ENCODE data around the gene ASCL3.

DNA sequence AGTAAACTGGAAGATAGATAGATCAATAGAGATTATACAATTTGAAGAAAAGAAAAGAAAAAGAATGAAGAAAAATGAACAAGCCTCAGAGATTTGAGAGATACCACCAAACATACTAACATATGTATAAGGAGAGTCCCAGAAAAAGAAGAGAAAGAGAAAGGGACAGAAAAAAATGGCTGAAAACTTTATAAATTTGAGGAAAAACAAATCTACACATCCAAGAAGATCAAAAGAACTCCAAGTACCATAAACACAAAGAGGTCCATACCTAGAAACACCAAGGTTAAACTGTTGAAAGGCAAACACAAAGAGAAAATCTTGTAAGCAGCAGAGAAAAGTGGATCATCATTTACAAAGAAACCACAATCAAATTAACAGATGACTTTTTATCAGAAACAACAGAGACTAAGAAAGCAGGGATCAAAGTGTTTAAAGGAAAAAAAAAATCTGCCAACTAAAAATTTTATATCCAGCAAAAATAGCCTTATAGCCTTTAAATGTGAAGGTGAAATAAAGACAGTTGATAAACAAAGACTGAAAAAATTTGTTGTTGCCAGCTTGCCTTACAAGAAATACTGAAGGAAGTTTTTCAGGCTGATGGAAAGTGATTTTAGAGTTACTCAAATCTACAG, 43.6 kb downstream of the ASCL3 start:
- TF ChIP-seq EZH2 (IDR thresholded peaks at IDR 0.05) = no peak
- no peak for TF ChIP-seq POLR2AphosphoS5 (IDR thresholded peaks at IDR 0.05; ENCODE audit: borderline replicate concordance, low read depth, low read length)

Data from SK-N-MC (cell line).